Cortex of kidney (tissue), 1 donor: Measurements from ENCODE around the gene KCNJ15.
"Not testable (repeated sequence)": the region's sequence is repeated elsewhere in the genome, so short reads cannot be mapped to it uniquely, and the experiment has no call there.

Experiments used
- DNase-seq: peaks from one replicate; lab custom pipeline; 2025; lab: John Stamatoyannopoulos, UW

KCNJ15 gene

DNA sequence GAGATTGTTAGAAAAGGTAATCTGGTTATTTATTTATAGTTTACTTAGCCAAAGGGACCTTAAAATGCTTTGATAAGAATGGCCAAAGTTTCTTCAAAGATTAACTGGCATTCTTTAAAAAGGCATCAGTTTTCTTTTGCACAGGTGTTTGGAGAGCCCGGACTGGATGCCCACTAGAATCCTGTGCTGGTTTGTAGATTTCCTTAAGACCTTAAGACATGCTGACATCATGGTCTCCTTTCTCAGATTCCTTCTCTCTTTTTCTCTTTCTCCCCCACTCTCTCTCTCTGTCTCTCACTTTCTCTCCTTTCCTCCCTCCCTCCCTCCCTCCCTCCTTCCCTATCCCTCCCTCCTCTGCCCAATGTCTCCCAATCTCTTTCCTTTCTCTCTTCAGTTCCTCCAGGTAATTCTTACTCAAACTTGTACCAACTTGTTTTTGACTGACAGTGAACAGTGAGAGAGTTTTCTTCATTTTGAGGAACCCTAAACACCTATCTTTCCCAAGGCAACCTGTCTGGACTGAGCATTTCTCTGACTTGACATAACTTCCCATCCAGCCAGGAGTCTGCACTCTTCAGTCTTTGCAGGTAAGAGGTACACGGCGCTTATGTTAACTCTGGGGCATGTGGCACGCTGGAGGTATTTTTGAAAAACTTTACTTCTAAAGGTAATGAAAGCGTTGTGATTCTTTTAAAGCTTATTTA, at the start of gene KCNJ15:
KCNJ15 (plus strand) TSS at position 393 of the 704 bp plus-strand sequence. CDS start 42,271 bp downstream, outside the sequence.
- no peak for DNase-seq

DNA sequence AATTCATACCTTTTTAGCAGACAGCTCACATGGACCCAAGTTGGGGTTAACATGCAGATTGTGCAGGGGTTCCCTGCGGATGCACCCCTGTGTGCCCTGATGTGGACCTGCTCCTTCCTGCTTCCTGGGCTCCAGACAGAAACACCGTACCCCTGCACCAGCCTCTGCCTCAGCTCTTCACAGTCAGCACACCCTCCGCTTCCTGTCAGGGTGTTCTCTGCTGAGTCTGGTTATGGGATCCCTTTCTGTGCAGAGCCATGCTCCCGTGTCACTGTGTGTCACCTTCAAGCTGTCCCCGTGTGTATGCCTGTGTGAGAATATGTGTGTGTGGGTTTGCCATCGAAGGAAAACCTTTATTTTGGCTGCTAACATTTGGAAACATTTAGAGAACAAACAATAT, 48.7 kb upstream of the KCNJ15 start:
- no peak for DNase-seq

DNA sequence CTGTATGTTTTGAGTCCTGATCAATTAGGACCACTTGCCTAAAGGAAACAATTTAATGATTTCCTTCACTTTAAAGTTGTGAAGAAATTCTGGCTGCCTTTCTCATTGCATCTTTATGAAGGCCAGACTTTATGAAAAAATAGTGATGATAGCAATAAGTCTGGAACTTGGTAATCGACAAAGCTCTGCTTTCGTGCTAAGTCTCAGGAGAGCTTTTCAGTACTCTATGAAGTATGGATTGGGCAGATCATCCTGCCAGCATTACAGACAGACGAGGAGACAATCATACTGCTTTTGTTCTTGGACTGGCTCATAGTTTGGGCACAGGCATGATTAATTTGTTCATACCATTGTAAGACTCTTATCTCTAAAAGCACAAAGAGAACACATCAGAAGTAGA, 45.5 kb upstream of the KCNJ15 start:
- no peak for DNase-seq

DNA sequence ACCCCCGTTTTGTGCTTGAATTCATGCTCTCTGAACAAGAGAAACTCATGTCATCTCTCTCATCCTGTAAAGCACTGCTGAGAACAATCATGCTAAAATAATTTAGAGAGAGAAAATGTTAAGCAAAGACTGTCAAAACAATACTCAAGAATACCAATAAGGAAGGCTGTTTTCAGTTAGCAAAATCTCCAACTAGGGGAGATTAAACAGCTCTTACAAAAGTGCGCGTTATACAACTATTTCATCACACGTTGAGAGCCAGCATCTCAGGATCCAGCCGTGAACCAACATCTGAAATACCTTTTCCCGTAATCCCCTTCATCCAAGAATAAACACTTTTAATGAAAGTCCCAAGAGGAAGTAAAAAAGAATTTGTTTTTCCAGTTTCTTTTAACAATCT, 44.1 kb upstream of the KCNJ15 start:
- DNase-seq, result no peak

DNA sequence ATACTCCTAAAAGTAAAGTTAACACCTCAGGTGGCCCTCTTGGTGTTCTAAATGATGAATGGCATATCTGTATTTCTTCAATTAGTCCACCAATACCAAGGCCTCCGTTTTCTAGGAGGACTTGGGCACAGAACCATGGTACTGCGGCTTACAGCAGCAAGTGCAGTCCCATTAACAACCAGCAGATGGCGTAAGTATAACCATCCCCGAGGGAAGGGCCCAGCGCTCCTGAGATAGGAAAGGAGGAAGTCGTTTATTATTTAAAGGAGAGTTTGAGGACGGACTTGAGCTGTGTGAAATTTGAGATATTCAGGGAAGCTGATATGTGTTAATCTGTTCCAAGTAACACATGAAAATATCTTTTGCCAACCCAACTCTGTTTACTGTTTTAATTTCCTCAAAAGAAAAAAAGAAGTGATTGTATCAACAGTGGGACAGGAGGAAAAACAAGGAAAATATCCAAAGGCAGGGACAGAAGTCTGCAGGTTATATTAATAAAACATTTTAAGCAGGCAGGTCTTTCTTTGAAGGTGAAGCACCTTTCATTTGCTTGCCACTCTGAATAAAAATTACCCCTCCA, 37.7 kb upstream of the KCNJ15 start:
- DNase-seq, result no peak

DNA sequence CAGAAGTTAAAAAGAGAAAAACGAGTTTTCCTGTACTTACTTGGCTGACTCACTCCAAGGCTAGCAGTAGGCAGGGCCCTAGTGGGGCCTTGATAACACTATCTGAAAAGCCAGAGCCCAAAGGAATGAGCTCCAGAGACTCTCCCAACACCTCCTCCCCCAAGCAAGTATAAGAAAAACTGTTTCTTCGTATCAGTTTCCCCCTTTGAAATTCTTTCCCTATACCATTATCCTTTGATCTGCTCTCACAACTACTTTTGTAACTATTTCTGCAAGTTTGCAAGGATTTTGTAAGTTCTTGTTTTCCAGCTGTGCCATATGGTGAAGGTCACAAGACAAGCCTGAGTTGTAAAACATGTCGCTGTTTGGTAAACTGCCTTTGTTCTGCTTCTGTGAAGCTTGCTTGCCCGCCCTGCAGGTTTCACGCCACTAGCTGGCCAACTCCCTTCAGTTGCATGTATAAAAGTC, 36.5 kb upstream of the KCNJ15 start:
- DNase-seq, result no peak

DNA sequence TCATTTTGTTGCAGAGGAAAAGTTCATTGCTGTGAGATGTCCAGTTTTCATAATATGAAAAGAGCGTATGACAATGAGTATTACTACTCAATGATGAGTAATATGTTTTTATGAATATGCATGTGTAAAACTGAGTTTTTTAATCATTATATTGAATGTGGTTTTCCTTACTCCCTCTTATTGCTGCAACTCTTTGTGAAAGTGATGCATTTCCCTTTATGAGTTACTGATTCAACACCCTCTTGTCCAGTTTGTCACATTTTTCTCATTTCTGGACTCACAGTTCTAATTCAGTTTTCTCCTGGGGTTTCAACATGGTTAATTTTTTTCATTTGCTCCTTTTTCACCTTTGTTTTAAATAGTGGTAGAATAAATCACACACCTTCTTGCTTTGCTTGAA, 35.2 kb upstream of the KCNJ15 start:
- DNase-seq, result no peak

DNA sequence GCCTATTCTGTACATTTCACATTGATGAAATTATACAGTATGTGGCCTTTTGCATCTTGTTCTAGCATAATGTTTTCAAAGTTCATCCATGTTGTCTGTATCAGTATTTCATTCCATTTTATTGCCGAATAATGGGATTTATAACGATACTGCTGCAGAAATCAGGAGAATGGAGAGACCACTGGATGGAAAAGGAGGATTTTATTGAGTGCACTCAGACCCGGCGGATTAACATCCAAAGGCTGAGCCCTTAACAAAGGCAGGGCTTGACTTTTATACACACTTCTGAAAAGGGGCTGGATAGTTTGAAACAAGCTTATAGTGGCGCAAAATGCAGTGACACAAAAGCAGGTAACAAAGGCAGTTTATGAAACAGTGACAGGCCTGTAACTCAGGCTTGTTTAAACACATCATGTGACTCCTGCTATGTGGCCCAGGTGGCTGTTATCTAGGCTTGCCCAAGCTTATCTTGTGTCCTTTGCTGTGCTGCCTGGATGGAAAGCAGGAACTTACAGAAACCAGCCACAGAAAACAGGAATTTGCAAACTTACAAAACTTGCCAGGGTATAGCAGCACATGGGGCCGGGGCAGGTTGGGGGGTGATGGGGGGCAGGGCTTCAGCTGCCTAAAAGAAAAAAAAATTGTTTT, 32.8 kb upstream of the KCNJ15 start:
- DNase-seq, result no peak

DNA sequence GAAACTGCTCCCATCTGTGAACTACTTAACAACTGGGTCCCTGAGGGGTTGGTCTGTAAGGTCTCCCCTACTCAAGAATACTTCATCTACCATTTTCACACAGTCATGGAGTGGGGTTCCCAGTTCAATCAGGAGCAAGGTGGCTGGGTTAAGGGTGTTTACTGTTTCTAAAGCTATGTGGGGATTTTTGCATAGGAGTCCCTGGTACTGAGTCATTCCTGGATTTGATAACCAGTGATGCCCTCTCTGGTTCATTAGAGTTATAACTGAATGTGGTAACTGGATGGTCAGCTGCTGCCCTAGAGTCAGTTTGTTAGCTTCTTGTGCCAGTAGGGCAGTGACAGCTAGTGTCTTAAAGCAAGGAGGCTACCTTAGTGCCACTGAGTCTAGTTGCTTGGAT, 29.4 kb upstream of the KCNJ15 start:
- DNase-seq, result no peak

DNA sequence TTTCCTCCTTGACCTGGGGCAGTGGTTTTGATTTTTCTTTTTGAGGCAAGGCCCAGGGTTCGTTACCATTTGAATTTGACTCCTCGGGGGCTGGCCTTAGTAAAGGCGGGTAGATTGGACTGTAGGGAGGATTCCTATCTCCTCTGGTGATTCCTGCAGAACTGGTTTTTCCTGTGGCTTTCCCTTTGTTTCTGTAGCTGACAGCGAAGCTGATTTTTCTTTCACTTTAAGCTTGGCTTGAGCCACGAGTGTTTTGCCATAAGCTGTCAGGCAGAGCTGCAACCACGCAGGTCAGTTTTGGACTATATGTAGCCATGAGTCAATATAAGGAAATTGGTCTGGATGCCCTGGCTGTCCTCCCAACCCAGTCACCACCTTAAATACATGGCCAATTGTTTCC, 28.7 kb upstream of the KCNJ15 start:
- no peak for DNase-seq

DNA sequence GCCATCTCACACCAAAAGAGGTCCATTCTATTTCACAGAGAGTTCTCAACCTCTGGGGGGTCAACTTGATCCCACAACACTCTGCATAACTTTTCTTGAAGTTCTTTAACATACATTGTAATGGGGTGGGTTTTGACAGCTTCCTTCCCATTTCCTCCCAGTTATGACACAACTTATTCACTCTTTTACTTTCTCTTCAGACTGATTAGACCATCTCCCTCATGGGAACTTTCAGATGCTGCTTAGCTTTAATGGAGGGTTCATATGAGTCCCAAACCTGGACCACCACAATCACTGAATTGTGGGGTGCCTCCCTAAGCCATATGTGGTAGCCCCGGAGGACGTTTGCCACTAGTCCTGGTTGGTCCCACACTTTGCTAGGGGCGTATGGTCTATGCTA, 28.3 kb upstream of the KCNJ15 start:
- DNase-seq, result no peak

DNA sequence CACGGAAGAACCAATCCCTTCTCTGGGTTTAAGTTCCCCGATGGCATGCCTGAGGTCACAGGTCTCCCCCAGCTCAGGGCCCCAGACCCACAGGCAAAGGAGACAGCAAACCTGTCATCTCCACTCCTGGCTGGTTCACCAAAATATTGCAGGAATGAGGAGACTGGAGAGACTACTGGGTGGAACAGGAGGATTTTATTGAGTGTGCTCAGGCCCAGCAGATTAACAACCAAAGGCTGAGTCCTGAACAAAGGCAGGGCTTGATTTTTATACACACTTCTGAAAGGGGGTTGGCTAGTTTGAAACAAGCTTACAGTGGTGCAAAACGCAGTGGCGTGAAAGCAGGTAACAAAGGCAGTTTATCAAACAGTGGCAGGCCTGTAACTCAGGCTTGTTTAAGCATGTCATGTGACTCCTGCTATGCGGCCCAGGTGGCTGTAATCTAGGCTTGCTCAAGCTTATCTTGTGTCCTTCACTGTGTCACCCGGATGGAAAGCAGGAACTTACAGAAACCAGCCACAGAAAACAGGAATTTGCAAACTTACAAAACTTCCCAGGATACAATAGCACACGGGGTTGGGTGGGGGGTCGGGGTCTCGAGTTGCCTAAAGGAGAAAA, 27.4 kb upstream of the KCNJ15 start:
- no peak for DNase-seq

DNA sequence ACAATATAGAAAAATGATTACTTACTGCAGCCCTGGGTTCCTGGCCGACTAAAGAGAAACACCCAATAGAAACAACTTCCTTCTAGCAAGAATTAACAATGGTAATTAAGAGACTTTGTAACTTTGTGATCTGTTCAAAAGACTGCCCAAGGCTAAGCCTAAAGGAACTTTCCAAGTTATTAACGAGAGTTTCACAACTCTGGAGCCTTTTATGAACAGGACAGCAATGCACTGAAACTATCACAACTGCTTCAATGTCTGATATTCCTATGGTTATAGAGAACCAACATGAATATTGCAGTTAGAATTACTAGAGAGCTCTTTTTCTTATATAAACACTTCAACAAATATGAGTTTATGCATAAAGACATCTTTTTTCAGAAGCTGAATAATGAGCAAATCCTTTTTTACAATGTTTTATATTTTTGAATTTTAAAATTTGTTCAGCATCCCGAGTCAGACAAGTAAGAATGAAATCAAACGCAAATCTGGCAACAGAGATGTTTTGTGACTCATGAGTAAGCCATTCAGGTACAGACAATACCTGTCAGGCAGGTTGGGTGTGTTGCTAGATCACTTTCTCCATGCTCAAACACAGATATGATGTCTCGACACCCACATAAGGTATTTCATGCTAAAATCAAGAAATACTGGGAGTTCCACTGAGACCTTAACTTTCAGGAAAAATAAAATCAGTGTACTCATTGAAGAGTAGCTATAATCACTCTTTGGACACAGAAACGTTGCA, 22.2 kb upstream of the KCNJ15 start:
- DNase-seq, result no peak

DNA sequence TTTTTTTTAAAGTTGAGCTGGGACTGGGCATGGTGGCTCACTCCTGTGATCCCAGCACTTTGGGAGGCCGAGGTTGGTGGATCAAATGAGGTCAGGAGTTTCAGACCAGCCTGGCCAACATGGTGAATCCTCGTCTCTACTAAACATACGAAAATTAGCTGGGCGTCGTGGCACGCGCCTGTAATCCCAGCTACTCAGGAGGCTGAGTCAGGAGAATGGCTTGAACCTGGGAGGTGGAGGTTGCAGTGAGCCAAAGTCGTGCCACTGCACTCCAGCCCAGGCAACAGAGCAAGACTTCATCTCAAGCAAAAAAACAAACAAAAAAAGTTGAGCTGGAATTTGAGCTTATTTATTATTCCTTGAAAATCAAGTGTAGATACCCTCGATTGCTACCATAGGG, 21.5 kb upstream of the KCNJ15 start:
- DNase-seq, result not testable (repeated sequence)

DNA sequence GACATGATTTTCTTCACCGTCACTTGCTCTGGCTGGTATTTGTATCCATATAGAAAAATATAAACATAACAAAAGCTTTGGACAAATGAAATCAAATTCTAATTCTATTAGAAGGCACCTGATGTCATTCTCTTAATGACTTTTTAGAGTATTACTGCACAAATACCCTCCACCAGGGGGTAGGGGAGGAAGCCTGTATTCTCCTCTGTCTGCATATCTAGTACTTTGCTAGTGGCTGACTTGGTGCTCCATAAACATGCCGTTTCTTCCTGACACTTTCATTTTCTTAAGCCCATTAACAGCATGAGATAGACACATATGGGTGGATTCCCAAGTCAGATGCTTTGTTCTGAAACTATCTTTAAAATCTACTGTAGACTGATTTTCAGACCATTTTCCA, 20.6 kb upstream of the KCNJ15 start:
- no peak for DNase-seq

DNA sequence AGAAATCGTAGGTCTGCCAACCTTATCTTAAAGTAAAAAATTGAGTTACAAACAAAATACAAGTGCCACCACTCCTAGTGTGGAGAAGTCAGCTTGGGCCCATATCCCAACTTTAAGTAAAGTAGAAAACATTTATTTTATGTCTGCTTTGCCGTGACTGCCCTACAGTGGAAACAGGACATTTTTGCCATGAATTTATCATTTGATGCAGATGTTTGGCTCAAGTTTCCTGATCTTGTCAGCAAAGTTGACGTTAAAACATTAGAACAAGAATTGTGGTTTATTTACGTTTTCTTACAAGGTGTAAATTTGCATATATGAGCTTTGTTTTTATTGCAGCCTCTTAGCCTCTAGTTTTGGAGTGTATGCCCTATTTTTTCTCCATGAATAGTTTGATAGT, 17.1 kb upstream of the KCNJ15 start:
- no peak for DNase-seq

DNA sequence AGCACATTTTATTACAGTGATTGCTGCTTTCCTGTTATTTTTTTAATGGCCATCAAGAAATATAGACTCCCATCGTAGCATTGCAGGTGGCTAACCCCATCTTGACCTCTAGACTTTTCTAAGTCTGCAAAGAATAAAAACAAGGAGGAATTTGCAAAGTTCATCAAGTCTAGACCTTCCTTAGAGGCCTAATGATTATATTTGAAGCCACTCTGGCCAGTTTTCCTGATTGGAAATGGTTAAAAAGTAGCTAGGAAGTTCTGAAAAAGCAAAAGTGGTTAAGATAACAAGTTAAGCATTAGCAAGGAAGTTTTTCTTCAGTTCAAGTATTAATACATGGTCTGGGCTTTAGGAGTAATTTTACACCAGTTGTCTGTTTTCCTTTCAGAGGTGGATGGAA, 16.7 kb upstream of the KCNJ15 start:
- DNase-seq, result no peak

DNA sequence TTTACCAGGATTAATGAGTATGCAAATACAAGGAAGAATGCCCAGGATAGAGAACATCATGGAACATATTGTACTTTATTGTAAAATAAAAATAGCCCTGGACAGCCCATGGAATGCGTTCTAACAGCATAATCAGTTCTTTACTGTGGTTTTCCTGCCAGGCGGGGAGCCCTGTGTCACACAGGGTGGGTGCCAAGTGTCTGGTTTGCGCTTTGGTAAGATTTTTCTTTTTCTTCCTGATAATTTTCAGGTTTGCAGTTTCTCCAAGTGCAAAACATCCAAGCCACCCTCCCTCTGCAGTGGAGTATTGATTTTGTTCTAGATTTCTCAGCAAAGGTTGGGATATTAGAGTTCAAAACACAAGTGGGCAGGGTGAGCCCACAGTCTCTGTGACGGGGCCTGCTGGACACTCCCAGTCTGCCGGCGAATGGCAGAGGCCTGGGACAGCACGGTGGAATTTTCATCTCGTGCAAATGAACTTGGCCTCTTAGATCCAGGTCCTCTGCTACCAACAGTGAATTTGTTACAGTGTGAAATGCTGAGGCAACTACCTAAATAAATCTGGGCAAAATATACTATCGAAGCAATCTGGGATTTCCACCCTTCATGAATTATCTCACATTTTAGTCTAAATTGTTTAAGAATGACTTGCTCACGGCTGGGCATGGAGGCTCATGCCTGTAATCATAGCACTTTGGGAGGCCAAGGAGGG, 15.6 kb upstream of the KCNJ15 start:
- no peak for DNase-seq

DNA sequence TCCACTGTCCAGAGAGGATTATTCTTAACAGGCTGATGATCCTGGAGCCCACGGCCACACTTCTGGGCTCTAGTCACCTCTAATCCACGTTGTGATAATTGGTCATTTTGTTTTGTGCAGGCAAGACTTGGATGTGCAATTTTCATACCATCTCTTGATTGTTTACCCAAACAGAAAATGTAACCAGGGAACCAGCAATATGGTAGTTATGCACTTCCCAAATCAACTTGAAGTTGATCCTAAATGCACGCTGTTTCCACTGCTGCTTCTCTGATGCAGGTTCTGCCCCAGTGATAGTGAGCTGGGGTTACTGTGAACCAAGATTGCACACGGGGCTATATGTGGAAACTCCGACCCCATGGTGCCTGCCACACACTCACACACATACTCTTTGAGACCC, 14.7 kb upstream of the KCNJ15 start:
- DNase-seq, result no peak

DNA sequence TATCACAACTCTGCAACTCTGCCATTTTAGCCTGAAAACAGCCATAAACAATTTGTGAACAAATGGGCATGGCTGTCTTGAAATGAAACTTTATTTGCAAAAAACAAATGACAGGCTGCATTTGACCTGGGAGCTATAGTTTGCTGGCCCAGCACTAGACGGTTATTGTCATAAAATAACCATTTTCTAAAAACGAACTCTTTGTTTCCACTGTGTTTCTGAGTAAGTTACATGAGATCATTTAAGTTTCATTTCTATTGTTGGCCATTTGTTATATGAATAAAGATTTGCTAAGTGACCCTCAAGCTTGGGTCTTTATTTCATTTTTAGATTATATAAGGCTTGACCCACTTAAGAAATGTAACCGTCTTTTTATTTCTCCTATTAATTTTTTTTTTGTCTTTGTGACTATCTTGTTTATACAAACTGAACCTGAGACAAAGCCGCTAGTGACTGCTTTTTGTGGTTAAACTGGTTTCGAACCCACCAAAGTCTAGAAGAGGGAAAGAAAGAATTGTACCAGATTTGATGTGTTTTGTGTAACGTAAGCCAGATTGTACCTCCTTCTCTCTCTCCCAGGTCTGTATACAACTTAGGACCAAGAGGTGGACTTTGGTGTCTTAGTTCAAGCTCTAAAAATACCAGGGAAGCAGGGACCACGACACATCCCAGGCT, 12.9 kb upstream of the KCNJ15 start:
- DNase-seq, result no peak

DNA sequence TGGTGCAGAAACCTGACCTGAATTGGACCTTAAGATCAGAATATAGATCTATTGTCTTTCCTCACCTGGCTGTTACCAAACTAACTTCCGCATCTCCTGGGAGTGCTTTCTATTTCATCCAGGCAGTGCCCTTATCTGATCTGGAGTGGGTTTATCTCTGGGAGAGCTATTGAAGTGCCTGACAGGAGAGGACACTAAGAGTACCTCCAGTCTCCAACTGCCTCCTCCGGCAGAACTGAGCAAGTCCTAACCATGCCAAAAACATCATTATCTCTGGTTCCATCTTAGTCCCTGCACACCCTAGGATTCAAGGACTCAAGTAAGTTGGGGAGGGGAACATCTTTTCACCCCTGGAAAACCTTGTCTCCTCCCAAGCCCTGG, 12.4 kb upstream of the KCNJ15 start:
- DNase-seq, result no peak
